GM18519 (cell line): ENCODE results near the gene BCR.

Experiments used
- ATAC-seq: cut with Tn5 transposase; IDR thresholded peaks from one replicate; pipeline ENCODE4 v1.9.1; 2021; ENCODE audit warnings: mild to moderate bottlenecking, moderate library complexity; ENCODE audit not compliant: unreplicated experiment, low FRiP score

BCR gene

DNA sequence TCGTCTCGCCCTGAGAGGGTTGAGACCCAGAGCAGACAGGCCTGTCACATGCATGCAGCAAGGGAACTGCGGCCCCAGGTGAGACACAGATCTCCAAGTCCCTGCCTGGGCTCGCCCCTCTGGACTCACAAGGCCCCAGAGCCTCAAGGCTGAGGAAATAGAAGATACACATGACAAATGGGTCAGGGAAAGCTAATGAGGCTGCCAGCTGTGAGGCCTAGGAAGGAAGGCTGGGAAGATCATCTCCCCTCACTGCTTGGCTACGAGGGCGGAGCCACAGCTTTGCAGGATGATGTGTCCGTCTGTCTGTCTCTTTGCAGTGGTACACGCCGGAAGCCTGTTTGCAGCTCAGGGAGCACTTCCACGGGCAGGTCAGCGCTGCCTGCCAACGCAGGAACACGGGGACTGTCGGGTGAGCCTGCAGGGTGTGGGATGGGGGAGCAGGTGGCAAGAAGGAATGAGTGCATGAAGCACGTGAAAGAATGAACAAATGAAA is 30.5 kb upstream of the BCR start:
- no peak for ATAC-seq

DNA sequence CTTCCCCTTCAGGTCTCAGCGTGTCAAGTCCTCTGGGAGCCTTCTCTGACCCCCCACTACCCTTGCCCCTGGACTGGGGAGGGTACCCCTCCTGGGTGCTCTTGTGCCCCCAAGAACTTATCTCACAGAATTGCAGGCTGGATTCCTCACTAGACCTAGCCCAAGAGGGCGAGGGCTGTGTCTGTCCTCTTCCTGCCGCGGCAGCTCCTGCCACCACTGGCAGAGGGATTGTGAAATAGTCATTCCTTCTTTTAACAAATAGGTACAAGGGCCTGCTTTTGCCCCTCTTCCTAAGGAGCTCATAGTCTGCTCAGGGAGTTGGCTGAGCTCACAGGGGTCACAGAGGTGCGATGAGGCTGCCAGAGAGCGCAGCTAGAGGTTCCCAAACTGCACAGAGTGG is 29.5 kb upstream of the BCR start:
- no peak for ATAC-seq

DNA sequence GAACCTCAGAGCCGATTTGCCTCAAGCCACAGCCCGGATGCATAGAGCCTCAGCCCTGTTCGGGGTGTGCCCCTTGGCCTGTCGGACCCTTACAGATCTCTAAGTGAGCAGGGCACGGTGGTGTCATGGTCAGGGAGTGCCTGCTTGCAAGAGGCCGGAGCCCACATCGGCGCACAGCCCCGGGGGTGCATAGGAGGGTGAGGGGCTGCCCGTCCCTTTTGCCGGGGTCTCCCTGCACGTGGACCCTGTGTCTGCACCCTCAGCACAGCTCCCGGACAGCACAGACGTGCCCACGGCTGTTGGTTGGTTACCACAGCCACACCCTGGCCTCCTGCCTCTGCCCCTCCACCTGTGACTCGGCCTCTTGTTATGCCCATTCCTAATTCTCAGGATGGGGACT is 28.5 kb upstream of the BCR start:
- no peak for ATAC-seq

DNA sequence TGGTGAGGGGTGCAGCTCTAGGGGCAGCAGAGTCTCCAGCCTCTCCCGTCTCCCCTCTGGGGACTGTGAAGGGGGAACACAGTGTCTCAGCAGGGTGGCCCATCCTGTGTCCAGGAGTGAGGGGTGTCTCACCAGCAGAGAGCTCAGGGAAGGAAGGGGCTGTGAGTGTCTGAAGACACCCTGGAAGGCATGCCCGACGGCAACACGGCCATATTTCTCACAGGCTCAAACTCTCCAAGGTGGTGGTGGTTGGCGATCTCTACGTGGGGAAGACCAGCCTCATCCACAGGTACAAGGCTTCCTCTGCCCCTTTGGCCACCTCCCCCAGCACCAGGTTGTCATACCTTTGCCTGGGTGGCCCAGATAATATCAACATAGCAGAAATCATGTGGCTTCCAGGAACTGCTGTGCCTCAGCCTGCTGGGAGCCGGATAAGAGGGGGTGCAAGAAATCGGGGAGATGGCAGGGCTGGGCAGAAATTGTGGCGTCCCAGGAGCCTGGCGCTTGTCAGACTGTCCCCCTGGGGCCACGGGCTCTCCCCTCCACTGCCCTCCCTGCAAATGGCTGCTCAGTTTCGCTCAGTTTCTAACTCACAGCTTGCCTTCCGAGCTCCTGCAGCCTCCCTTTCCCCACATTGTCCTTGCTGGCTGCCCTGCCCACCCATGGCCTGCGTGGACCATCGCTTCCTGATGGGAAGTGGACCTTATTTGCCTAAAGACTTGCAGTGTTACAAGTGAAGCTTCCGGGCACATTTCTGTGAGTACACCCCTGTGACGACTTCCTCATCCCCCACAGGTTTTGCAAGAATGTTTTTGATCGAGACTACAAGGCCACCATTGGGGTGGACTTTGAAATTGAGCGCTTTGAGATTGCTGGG is 27.8 kb upstream of the BCR start:
- no peak for ATAC-seq

DNA sequence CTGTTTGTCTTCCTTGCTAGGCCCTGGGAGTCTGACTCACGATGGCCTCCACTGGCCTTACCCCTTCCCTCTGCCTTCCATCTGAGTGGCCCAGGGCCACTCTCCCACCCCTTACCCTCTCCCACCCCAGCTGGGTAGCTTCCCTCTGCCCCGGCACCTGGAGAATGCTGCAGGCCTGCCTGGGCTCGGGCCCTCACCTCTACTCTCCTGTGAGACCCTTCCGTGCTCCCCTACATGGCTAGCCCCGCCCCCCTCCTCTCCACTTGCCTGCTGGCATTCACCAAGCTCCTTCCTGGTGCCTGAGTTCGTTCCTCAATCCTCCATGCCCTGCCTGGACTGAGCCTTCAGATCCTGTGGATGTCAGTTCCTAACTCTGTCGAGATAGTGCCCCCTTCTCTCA is 26.3 kb upstream of the BCR start:
- no peak for ATAC-seq

DNA sequence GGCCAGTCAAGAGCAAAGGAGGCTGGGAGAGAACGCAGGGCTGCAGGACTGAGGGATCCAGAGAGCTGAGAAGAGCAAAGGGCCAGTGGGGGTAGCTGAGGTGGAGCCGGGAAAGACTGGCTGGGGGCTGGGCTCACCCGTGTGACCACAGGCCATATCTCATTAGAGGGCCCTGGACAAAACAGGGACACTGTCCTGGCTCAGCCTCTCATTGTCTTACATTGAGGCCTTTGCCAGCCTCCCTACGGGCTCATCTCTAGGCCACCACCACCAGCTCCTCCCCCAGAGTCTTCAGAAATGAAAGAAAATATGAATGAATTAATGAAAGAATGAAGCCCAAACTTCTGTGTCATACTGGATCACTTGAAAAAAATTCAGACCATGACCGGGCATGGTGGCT is 25.8 kb upstream of the BCR start:
- ATAC-seq, result no peak

DNA sequence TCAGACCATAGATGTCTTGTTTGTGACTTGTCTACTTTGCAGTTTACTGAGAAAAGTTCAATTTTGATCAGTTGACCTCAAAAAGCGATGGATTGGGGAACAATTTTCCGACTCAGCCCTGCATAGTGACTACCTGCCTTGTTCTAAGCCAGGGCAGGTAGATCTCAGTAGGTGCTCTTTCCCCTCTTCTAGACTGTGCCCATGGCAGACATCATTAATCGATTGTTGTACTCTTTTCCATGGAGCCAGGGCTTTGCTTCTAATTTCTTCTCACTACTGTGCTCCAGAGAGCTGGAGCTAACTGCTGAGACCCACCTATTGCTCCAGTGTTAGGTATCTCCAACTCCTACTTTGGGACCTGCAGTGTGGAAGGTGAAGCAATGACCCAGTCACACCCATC is 25.2 kb upstream of the BCR start:
- ATAC-seq, result no peak

DNA sequence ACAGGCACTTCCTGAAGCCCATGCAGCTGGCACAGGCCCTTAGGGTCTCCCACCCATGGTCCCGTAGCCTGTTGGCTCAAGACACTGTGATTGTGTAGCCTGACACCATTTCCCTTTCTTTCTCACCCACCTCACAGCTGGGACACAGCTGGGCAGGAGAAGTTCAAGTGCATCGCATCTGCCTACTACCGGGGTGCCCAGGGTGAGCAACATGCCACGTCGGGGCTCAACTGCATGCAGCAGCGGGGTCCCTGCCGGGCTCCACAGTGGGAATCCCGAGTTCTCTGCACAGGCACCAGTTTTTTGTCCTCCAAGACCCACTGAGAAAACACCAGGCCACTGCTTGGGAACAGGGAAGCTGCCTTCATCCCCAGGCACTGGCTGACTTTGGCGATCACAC is 24.5 kb upstream of the BCR start:
- ATAC-seq, result no peak

DNA sequence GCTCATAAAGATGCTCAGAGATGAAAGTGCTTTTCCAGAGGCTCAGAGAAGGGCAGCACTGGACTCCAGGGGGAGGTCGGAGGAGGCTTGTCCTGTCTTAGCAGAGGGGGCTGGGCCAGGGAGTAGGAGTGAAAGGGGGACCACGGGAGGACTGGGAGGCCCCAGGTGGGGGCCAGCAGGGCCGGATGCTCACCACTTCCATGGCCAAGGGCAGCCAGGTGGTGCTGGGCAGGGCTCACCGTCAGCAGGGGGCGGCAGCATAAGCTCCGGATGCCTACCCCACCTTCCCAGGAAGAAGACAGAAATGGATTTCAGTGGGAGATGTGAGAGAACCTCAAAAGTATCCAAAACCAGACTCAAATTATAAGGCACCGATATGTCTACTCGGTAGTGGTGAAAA is 24.0 kb upstream of the BCR start:
- no peak for ATAC-seq

DNA sequence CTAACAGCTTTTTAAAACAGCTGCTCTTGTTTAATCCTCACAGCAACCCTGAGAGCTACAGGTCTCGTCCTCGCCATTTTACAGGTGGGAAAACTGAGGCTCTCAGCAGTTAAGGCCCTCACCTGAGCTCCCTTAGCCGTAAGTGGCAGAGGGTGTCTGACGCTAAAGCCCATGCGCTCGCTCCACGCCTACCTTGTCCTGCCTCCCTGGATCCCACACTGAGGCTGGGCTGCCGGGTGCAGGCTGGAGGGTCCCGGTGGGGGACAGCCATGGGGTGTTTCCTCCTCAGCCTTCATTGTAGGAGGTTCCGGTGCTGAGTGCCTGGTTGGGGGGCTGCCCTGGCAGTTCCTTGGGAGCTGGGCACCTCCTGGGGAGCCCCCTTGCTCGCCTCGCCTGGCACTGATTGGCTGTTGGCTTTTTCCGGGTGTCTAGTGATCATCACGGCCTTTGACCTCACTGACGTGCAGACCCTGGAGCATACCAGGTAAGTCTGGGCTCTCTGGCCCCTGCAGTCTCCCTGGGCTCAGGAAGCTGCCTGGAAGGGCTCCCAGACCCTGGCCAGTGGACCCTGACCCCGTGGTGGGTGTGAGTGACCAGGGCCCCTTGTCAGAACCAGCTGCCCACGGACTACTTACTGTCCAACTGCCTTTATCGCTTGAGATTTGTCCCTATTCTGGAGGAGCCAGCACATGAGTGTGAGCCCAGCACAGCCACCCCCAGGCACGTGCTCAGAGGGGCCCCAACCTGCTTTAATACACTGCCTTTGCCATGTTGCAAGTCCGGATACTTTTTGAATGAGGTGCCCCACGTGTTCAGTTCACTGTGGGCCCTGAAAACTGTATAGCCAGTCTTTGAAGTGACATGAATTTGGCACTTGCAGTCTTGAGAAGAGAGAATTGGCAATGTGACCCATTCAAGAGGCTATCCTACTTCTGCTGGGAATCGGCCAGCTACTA is 22.5 kb upstream of the BCR start:
- ATAC-seq, result no peak

DNA sequence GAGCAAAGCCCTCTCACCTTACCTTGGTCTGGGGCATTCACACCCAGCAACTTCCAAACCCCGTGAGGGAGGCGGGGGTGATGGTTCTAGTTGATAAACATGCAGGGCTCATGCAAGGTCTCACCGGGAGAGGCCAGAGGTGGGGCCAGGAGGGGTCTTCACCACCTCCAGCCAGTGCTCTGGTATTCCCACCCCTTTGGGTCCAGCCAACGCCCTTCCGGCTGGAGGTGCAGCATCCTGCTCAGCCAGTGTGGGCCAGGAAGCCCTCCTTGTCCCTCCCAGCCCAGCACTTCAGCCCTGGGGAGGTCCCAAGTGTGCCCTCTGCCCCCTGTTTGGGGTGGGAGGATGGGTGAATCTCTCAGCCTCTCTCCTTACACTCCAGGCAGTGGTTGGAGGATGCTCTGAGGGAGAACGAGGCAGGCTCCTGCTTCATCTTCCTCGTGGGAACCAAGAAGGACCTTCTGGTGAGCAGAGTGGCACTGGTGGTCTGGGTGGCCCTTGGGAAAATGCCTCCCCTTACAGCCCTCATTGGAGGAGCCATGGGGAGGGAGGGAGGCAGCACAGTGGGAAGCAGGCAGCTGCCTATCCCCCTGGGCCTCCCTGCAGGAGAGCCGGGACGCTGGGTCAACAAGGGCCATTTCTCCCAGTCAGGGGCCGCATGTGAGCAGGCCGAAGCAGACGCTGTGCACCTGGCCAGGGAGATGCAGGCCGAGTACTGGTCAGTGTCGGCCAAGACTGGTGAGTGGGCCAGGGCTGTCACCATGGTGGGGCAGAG is 21.6 kb upstream of the BCR start:
- no peak for ATAC-seq

DNA sequence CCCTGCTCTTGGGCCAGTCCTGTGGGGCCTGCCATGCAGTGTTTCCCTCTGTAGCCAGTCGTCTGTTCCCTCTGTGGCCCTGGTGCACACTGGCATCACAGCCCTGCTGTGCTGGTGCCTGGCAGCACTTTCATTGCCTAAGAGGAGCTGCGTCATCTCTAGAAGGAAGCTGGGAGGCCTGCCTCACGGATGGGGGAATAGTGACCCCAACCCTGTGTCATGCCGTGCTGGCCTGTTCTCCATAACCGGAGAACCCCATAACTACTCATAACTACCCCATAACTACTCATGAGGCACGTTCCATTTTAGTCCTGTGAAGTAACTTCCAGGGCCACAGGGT is 21.0 kb upstream of the BCR start:
- ATAC-seq, result no peak

DNA sequence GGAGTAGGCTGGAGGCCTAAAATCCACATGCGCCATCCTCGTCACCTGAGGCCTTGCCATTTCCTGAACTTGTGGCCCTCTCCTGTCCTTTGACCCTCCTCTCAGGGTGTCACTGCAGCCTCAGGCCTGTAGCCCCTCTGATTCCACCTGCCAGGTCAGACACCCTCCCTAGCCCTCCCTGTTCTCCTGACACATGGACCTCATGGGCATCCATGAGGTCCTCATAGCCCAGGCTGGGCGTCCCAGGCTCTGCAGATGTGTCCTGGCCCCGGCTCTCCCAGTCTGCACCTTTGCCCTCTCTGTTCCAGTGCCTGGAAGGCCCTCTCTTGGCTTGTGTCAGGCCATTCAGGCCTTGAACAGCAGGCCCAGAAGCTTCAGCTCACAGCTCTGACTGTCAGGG is 19.3 kb upstream of the BCR start:
- ATAC-seq, result no peak

DNA sequence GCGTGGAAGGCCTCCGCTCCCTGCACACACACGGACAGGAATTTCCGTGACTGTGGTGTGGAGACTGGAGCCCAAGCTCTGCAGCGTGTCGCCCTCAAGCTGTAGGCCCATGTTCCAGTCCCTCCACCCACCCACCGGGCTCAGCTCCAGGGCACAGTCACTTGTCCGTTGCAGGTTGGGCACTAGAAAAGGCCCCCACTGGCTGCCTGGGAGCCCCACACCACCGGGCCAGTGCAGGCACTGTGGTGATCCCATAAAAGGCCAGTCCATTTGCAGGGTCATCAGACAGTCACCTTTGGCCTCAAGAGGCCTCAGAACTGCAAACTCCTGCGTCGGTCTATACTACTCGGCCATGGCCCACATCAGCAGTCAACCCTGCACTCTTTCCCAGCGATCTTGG is 18.7 kb upstream of the BCR start:
- ATAC-seq, result no peak

DNA sequence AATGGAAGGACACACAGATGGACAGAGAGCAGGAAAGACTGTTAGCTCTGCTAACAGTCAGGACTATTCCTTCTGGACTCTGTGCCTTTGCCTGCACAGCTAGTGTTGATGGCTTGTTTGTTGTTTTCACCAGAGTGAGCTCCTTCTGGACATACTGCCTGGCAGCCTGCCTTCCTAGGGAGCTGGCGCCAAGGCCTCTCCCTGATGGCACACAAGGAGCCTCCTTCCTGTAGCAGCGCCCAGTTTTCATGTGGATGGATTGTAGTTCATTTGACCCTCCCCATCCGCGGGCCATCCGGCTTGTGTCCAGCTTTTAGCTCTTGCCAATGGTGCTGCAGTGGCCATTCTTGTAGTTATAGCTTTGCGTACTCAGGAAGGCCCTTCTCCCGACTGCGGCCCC is 16.6 kb upstream of the BCR start:
- no peak for ATAC-seq

DNA sequence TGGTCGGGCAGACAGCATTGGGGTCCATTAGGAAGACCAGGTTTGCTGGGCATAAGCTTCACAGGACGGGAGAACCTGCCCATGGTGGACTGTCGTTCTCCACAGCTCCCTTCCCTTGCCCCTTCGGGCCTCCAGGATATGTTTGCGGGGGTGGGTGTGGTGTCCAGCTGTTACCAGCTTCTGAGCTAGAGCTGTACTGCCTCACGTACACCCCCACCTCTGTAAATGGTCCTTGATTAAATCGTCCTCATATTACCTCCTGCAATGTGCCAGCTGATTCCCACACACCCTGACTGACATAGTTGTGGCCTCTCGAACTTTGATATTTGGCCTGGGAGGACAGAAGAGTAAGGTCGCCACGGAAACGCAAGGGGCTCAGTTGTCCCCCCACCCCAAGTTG is 16.2 kb upstream of the BCR start:
- ATAC-seq, result no peak

DNA sequence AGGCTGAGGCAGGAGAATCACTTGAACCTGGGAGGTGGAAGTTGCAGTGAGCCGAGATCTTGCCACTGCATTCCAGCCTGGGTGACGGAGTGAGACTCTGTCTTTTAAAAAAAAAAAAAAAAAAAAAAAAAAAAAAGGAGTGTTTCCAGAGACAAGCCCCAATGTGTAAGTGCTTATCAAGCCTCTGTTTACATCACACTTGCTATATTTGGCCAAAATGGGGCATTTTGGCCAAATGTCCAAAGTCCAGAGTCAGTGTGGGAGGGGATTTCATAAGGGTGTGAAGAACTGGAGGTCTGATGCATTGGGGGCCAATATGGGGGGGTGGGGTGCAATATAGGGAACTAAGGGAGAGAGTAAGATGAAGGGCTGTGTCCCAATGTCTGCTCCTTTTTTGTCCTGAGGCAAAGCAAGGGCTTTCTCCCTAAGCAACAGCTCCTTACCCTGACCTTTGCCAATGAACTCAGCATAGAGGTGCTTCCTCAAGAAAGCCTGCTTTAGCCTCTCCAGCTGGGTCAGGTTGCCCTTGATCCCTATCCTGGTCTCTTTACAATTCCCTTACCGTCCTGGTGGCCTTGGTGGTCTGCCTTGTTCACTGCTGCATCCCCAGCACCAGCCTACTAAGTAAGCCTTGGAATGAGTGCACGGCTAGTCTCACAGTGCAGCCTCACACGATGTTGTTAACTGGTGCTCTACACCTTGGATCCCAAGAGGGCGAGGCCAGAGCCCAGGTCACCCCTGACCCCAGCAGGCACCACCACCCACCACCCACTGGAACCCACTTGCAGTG is 14.1 kb upstream of the BCR start:
- ATAC-seq, result no peak

DNA sequence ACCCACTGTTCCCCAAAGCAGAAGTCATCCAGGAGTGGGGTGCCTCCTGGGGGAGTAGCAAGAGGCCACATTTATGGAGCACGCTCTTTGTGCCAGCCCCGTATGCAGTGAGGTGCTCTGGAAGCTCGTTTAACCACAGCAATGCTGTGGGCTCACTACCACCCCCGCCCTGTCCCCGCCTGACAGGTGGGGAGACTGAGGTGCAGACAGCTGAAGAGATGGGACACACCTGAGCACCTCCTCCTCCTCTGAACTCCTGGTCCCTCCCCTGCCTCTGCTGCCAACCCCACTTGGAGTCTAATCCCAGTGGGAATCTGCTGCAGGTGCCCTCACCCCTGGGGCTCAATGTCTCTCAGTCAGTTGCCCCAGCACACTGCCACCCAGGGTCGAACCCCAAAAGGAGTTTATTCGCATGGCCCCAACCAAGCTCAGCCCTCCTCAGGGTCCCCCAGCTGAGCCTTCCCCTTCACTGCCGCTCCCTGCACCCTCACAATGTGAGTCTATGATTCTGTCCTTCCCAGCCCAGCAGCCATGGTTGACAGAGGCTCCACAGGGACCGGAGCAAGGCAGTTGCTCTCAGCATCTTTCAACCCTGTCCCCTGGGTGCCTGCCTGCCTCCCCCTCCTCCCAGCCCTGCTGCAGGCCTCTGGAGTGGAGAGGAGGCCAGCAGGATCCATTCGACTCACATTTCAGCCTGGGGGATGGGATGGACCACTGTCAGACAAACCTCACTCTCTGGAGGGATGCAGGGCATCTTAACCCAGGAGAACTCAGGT is 13.3 kb upstream of the BCR start:
- no peak for ATAC-seq

DNA sequence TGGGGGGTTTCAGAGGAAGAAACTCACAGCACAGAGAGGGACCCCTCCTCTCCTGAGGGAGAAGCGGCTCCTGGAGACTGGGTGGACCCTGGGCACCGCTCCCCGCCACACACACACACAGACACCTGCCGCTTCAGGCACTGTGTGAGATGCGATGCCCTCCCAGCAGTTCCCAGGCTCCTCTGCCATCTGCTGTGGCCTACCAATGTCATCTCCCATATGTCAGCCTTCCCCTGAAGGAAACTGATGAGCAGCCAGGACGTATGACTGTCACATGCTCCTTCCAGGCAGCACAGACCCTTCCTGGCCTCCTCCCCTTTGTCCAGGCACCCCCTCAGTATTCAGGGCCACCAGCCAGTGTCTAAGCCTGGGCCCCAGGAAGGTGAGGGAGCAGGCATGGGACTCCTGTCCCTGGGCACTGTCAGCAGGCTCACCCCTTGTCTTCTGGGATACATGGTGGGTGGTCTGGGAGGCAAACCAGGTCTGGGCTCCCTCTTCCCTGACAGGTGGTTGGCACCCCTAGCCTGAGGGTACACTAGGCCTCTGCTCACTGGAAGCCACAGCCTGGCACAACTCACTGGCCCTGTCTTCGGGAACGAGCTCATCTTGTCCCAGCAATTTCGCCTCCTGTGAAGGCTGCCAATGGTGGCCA is 11.8 kb upstream of the BCR start:
- no peak for ATAC-seq
